Trophoblast cell (in vitro differentiated cells and primary cell): ENCODE data around the gene ERBB3.

Source experiments
- DNase-seq, 2 donors: peaks; one replicate each; pipeline ENCODE4 v3.0.0-alpha.2; 2016
- H2AFZ ChIP-seq: 2 replicates; pipeline ENCODE4 v1.6.1; 2013; ENCODE audit warnings: low read length, moderate library complexity, mild to moderate bottlenecking; ENCODE audit not compliant: insufficient read depth, poor library complexity
- H2AK5ac ChIP-seq: 2 replicates; pipeline ENCODE4 v1.6.1; 2013; ENCODE audit warnings: mild to moderate bottlenecking, low read length
- H2BK120ac ChIP-seq: 2 replicates; pipeline ENCODE4 v1.6.1; 2013; ENCODE audit warnings: low read length, mild to moderate bottlenecking, moderate library complexity; ENCODE audit not compliant: insufficient read depth, poor library complexity
- H2BK12ac ChIP-seq: 2 replicates; pipeline ENCODE4 v1.6.1; 2013; ENCODE audit warnings: mild to moderate bottlenecking, low read length, moderate library complexity
- H2BK5ac ChIP-seq: 2 replicates; pipeline ENCODE4 v1.6.1; 2013; ENCODE audit warnings: low read length, low read depth, moderate library complexity, mild to moderate bottlenecking; ENCODE audit not compliant: poor library complexity
- H3K14ac ChIP-seq: 2 replicates; pipeline ENCODE4 v1.6.1; 2013; ENCODE audit warnings: mild to moderate bottlenecking, low read length
- H3K18ac ChIP-seq: 2 replicates; pipeline ENCODE4 v1.6.1; 2013; ENCODE audit warnings: mild to moderate bottlenecking, low read length
- H3K23ac ChIP-seq: 2 replicates; pipeline ENCODE4 v1.6.1; 2013; ENCODE audit warnings: low read length
- H3K27ac ChIP-seq: 2 replicates; pipeline ENCODE4 v1.5.1; 2013; ENCODE audit warnings: low read depth, mild to moderate bottlenecking, inconsistent platforms, low read length, moderate library complexity
- H3K27me3 ChIP-seq: 2 replicates; pipeline ENCODE4 v1.6.1; 2013; ENCODE audit warnings: inconsistent platforms, mild to moderate bottlenecking, low read length, moderate library complexity; ENCODE audit not compliant: insufficient read depth
- H3K36me3 ChIP-seq, 2 experiments: 1 replicate in 1 of 2; 2 replicates in 1 of 2; pipeline ENCODE4 v1.6.1; 2013; ENCODE audit warnings: low read length in 2 of 2, mild to moderate bottlenecking in 2 of 2, moderate library complexity in 1 of 2; ENCODE audit not compliant: insufficient read depth in 2 of 2, control insufficient read depth in 1 of 2
- H3K4ac ChIP-seq: 2 replicates; pipeline ENCODE4 v1.6.1; 2013; ENCODE audit warnings: low read depth, mild to moderate bottlenecking, low read length, moderate library complexity
- H3K4me1 ChIP-seq, 2 experiments: 1 replicate in 1 of 2; 2 replicates in 1 of 2; pipeline ENCODE4 v1.6.1; 2013; ENCODE audit warnings: low read length in 2 of 2, mild to moderate bottlenecking in 2 of 2, moderate library complexity in 1 of 2; ENCODE audit not compliant: insufficient read depth in 2 of 2, control insufficient read depth in 1 of 2
- H3K4me2 ChIP-seq: 2 replicates; pipeline ENCODE4 v1.6.1; 2013; ENCODE audit warnings: inconsistent platforms, mild to moderate bottlenecking, low read length, moderate library complexity
- H3K4me3 ChIP-seq: 2 replicates; pipeline ENCODE4 v1.5.1; 2013; ENCODE audit warnings: mild to moderate bottlenecking, low read depth, low read length, inconsistent platforms
- H3K79me1 ChIP-seq: one replicate; pipeline ENCODE4 v1.6.1; 2013; ENCODE audit warnings: low read length
- H3K79me2 ChIP-seq: 2 replicates; pipeline ENCODE4 v1.6.1; 2013; ENCODE audit warnings: low read length, mild to moderate bottlenecking; ENCODE audit not compliant: control insufficient read depth, insufficient read depth, poor library complexity
- H3K9ac ChIP-seq: 2 replicates; pipeline ENCODE4 v1.6.1; 2013; ENCODE audit warnings: mild to moderate bottlenecking, low read length
- H3K9me3 ChIP-seq: 2 replicates; pipeline ENCODE4 v1.6.1; 2013; ENCODE audit warnings: low read depth, mild to moderate bottlenecking, control low read depth, inconsistent platforms, low read length; ENCODE audit not compliant: insufficient read depth
- H4K12ac ChIP-seq: 2 replicates; pipeline ENCODE4 v1.6.1; 2013; ENCODE audit warnings: low read depth, mild to moderate bottlenecking, low read length, moderate library complexity
- H4K8ac ChIP-seq: 2 replicates; pipeline ENCODE4 v1.6.1; 2013; ENCODE audit warnings: low read depth, mild to moderate bottlenecking, low read length, moderate library complexity
- H4K91ac ChIP-seq: one replicate; pipeline ENCODE4 v1.6.1; 2013; ENCODE audit warnings: low read depth, mild to moderate bottlenecking, low read length, moderate library complexity
- WGBS: extraction: QIAGEN DNeasy Blood & Tissue Kit; methylation state at CpG from one replicate; pipeline ENCODE4 v1.1.7; 2013; ENCODE audit warnings: missing lambda C conversion rate; ENCODE audit not compliant: insufficient read length, insufficient coverage; ENCODE audit errors: extremely low coverage; 5-methylcytosine and 5-hydroxymethylcytosine counted together

ERBB3 gene

DNA sequence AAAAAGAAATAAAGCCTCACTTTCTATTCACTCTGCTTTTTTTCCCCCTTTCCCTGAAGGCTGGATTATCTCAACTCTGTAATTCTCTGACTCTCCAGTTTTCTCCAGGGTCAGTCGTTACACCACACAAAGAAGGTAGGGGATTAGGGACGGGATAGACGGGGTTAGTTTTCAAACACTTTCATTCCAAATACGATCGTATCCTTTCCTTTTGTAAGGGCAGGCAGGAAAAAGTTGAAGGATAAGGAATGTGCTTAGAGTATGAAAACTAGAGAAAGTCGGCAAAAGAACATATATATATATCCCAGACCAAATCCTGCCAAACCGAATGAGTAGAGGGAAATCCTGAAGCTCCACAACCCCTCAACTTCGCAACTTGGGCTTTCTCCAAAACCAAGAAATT, 47.5 kb downstream of the ERBB3 start:
- Histone ChIP-seq H3K79me1 (peaks cover 9% of the 10 kb centered on the region), H3K23ac (no peak overlapping the region), H4K91ac (no peak overlapping the region), H3K18ac (no peak overlapping the region), H2AFZ (no peak overlapping the region), H3K79me2 (peaks cover 7% of the 10 kb centered on the region), H3K4me1 (peaks cover 11 to 12% of the 10 kb centered on the region in 2 experiments), H4K12ac (no peak overlapping the region), H3K9ac (no peak overlapping the region), H3K4me2 (peak overlapping the region; percentile 62), H3K4me3 (no peak overlapping the region), H4K8ac (no peak overlapping the region), H3K4ac (no peak overlapping the region), H2BK120ac (no peak overlapping the region), H3K27ac (peak overlapping the region; percentile 18), H2BK12ac (no peak overlapping the region), H2BK5ac (no peak overlapping the region), H3K27me3 (no peaks in the 10 kb centered on the region), H3K14ac (no peak overlapping the region), H2AK5ac (no peak overlapping the region), H3K36me3 (peaks cover 14 to 23% of the 10 kb centered on the region in 2 experiments), H3K9me3 (no peaks in the 10 kb centered on the region)
- DNase-seq: no peak
- no CpG with 5 or more reads among the region's 8 CpGs for WGBS

GRCh38 chr12:56127888-56128669, 48.1 kb downstream of the ERBB3 start, which contains the start of gene ESYT1:
ESYT1 (plus strand) TSS chr12:56128267; CDS start chr12:56128320, 53 bp downstream.
- Histone ChIP-seq H2BK5ac (peak within 1 kb of the TSS; percentile 62), H4K91ac (peak within 1 kb of the TSS; percentile 85), H2AFZ (peak within 1 kb of the TSS; percentile 85), H3K4me2 (peak within 1 kb of the TSS; percentile 94), H4K8ac (peak within 1 kb of the TSS; percentile 86), H3K4me1 (peaks cover 11 to 12% of the 10 kb centered on the region in 2 experiments), H3K36me3 (peaks cover 16 to 26% of the 10 kb centered on the region in 2 experiments), H3K79me1 (peaks cover 9% of the 10 kb centered on the region), H3K9ac (peak within 1 kb of the TSS; percentile 83), H3K79me2 (peaks cover 7% of the 10 kb centered on the region), H2BK12ac (peak within 1 kb of the TSS; percentile 30), H3K14ac (peak within 1 kb of the TSS; percentile 97), H3K4me3 (peak within 1 kb of the TSS; percentile 87), H3K27me3 (no peaks in the 10 kb centered on the region), H4K12ac (peak within 1 kb of the TSS; percentile 58), H2AK5ac (peak within 1 kb of the TSS; percentile 70), H3K23ac (no peak within 1 kb of the TSS), H3K4ac (peak within 1 kb of the TSS; percentile 68), H3K9me3 (no peaks in the 10 kb centered on the region), H3K18ac (peak within 1 kb of the TSS; percentile 94), H3K27ac (peak within 1 kb of the TSS; percentile 63), H2BK120ac (peak within 1 kb of the TSS; percentile 65)
- peak; percentile 100 for DNase-seq
- no CpG with 5 or more reads among the region's 49 CpGs for WGBS

DNA sequence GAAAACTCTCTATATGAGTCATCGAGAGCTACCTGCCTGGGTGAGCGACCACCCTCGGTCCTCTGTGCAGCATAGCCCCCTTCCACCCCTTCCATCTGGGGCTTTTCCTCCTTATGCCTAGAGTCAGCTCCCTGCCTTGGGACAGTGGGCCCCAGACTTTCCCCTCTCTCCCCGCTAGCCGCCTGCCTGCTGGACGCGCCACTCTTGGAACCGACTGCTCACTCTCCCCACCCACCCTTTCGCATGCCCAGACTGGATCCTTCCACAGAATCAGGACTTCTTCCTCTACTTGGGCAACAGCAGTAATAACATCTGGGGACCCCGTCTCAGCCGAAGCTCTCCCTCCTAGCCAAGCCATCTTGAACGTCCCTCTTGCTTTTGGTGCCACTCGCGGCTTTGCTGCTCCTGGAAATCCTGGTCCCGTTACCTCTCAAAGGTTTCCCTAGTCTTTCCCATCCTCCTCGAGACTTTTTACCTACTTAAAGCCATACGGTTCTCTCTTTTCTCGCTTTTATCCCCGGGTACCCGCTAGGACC, 48.8 kb downstream of the ERBB3 start:
- Histone ChIP-seq H3K4me2 (peak overlapping the region; percentile 94), H3K79me1 (peaks cover 9% of the 10 kb centered on the region), H2BK5ac (peak overlapping the region; percentile 62), H3K23ac (no peak overlapping the region), H3K36me3 (peaks cover 19 to 33% of the 10 kb centered on the region in 2 experiments), H3K4ac (peak overlapping the region; percentile 68), H4K12ac (peak overlapping the region; percentile 58), H3K27ac (peak overlapping the region; percentile 63), H2BK120ac (peak overlapping the region; percentile 65), H2AFZ (peak overlapping the region; percentile 85), H3K14ac (peak overlapping the region; percentile 97), H2AK5ac (peak overlapping the region; percentile 70), H4K91ac (peak overlapping the region; percentile 85), H4K8ac (peak overlapping the region; percentile 86), H3K9ac (peak overlapping the region; percentile 83), H3K9me3 (no peaks in the 10 kb centered on the region), H3K18ac (peak overlapping the region; percentile 94), H3K27me3 (no peaks in the 10 kb centered on the region), H3K4me1 (peaks cover 11 to 12% of the 10 kb centered on the region in 2 experiments), H2BK12ac (peak overlapping the region; percentile 30), H3K4me3 (peak overlapping the region; percentile 87), H3K79me2 (peaks cover 7% of the 10 kb centered on the region)
- DNase-seq: no peak
- no CpG with 5 or more reads among the region's 20 CpGs for WGBS

GRCh38 chr12:56129206-56129941, 49.4 kb downstream of the ERBB3 start:
- Histone ChIP-seq H3K79me2 (peaks cover 7% of the 10 kb centered on the region), H3K4me3 (peak overlapping the region; percentile 87), H3K4me2 (peak overlapping the region; percentile 94), H3K23ac (no peak overlapping the region), H2AFZ (peak overlapping the region; percentile 18), H4K8ac (no peak overlapping the region), H4K91ac (peak overlapping the region; percentile 85), H3K9me3 (no peaks in the 10 kb centered on the region), H2BK12ac (no peak overlapping the region), H3K14ac (peak overlapping the region; percentile 97), H2BK5ac (peak overlapping the region; percentile 10), H3K4me1 (peaks cover 11 to 12% of the 10 kb centered on the region in 2 experiments), H3K9ac (no peak overlapping the region), H2BK120ac (peak overlapping the region; percentile 40), H4K12ac (no peak overlapping the region), H3K79me1 (peaks cover 9% of the 10 kb centered on the region), H2AK5ac (no peak overlapping the region), H3K36me3 (peaks cover 25 to 38% of the 10 kb centered on the region in 2 experiments), H3K4ac (no peak overlapping the region), H3K27me3 (no peaks in the 10 kb centered on the region), H3K27ac (peak overlapping the region; percentile 20), H3K18ac (peak overlapping the region; percentile 94)
- WGBS: no CpG with 5 or more reads among the region's 29 CpGs
- DNase-seq: peak; percentile 56 to 65
